GM06990 (cell line): ENCODE data around the gene PIKFYVE.
A peak's percentile ranks its signal among the peaks of the same experiment; 100 is the strongest.

Experiments used
- DNase-seq: peaks from one replicate; pipeline ENCODE4 v3.0.0-alpha.2; 2011; ENCODE audit not compliant: insufficient read length; ENCODE audit errors: extremely low read depth
- H3K27me3 ChIP-seq: replicated peaks from 2 replicates; pipeline ENCODE4 v1.6.0; 2011; ENCODE audit warnings: low read length; ENCODE audit not compliant: control insufficient read depth, insufficient read depth
- H3K36me3 ChIP-seq: 2 replicates; pipeline ENCODE4 v1.5.1; 2011; ENCODE audit warnings: low read length; ENCODE audit not compliant: control insufficient read depth, insufficient read depth
- H3K4me3 ChIP-seq: replicated peaks from 2 replicates; pipeline ENCODE4 v1.5.1; 2011; ENCODE audit warnings: low read depth, mild to moderate bottlenecking, control low read depth, low read length
- CTCF ChIP-seq: IDR thresholded peaks from 2 replicates; pipeline ENCODE4 v1.5.1; 2011; ENCODE audit warnings: low read length, control low read depth, mild to moderate bottlenecking, inconsistent platforms; ENCODE audit not compliant: insufficient read depth, poor library complexity, severe bottlenecking

Gene PIKFYVE

DNA sequence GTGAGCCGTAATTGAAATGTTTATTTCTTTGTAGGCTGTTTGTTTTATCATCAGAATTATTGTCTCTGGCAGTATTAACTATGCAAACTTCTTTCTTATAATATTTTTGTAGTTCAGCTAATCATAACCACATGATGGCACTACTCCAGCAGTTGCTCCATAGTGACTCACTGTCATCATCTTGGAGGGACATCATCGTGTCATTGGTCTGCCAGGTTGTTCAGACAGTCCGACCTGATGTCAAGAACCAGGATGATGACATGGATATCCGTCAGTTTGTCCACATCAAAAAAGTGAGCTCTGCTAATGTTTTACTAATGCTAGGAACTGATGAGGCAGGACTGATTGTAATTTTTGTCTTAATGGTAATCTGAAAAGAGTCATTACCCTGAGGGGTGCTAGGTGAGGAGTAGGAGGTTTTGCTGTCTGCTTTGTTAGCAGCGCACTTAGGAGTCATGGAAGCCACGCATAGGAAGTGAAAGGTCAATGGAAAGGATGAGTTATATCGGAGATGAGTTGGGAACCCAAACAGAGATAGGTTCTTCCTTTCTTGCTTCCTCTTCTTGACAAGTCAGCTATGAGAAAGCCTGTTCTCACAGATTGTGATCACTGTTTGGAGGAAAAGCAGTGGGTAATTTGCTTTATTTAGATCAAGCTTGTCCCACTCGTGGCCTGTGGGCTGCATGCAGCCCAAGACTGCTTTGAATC is 49.2 kb downstream of the PIKFYVE start:
- H3K36me3 ChIP-seq = no peaks in the 10 kb centered on the region
- no peak overlapping the region for H3K4me3 ChIP-seq
- peak; percentile 71 for DNase-seq
- H3K27me3 ChIP-seq = no peaks in the 10 kb centered on the region
- no peak for TF ChIP-seq CTCF

DNA sequence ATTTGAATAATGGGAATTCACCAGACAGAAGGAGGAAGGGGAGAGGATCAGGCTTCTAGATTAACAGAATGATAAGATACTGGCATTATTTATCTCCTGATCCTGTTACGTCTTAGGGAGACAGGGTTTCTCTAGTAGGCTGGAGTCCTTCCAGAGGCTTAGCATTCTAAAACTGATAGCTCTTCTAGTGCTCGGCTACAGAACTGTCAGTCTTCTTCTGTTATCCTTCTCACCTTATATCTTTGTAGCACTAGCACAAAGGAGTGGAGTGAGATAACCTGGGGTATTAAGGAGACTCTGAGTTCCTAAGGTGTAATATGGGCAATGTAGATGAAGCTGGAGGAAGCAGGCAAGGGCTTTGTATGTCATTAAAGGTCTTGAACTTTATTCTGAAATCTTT is 52.1 kb downstream of the PIKFYVE start:
- no peak for DNase-seq
- H3K36me3 ChIP-seq = no peaks in the 10 kb centered on the region; the same call in 1 of the 2 replicates
- no peak for TF ChIP-seq CTCF
- no peaks in the 10 kb centered on the region for H3K27me3 ChIP-seq
- no peak overlapping the region for H3K4me3 ChIP-seq

DNA sequence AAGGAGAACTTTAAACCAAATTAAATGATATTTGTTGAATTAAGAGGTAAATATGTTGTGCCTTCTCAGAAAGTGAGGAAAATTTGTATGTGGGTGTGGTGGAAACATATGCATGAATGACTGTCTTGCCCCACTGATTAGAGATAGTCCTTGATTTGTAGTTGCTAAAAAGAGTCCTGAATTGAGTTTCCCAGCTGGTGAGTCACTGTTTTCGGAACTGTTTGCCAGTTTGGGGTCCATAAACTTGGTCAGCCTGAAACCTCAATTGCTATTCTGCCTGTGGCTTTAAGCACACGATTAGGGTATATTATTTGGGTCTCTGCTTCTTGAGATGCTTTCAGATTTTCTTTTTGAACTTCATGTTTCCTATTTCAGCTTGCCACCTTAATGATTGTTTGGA is 53.3 kb downstream of the PIKFYVE start:
- Histone ChIP-seq H3K27me3 (no peaks in the 10 kb centered on the region), H3K4me3 (no peak overlapping the region), H3K36me3 (no peaks in the 10 kb centered on the region; the same call in 1 of the 2 replicates)
- no peak for TF ChIP-seq CTCF
- no peak for DNase-seq

GRCh38 chr2:208320686-208321085 is 54.6 kb downstream of the PIKFYVE start:
- no peak overlapping the region for H3K4me3 ChIP-seq
- H3K27me3 ChIP-seq = no peaks in the 10 kb centered on the region
- no peak for TF ChIP-seq CTCF
- peaks cover 7% of the 10 kb centered on the region for H3K36me3 ChIP-seq
- DNase-seq = no peak

GRCh38 chr2:208326016-208326415 is 60.0 kb downstream of the PIKFYVE start:
- TF ChIP-seq CTCF = no peak
- Histone ChIP-seq H3K4me3 (no peak overlapping the region), H3K27me3 (no peaks in the 10 kb centered on the region), H3K36me3 (peaks cover 17% of the 10 kb centered on the region)
- DNase-seq = no peak

DNA sequence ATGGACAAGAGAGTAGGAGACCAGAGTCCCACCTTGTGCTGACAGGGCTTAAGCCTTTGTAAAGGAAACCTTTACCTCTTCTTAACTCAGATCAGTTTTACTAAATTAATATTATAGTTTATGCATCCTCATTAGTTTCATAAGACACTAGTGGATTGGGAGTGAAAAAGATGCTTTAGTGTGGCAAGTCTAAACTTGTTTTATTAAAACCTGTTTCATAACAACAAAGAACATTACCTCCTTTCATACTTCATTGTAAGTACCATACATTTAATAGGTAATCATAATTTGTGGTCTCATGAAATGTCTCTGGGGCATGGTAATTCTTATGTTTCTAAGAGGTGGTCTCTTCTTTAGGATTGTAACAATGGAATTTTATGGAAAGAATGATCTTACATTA is 63.4 kb downstream of the PIKFYVE start:
- DNase-seq = no peak
- Histone ChIP-seq H3K4me3 (no peak overlapping the region), H3K27me3 (no peaks in the 10 kb centered on the region), H3K36me3 (peaks cover 21% of the 10 kb centered on the region)
- no peak for TF ChIP-seq CTCF
